Measurements from ENCODE around the gene ZKSCAN1.
"Not testable (repeated sequence)": the region's sequence is repeated elsewhere in the genome, so short reads cannot be mapped to it uniquely, and the experiment has no call there.

Gene ZKSCAN1

GRCh38 chr7:100015232-100016214 lies at the start of gene ZKSCAN1:
Gene ZKSCAN1 (plus strand): TSS chr7:100015596. CDS start chr7:100023507, 7,911 bp downstream.
- peak; percentile 69 for DNase-seq (ENCODE audit: low read depth, low spot score)

DNA sequence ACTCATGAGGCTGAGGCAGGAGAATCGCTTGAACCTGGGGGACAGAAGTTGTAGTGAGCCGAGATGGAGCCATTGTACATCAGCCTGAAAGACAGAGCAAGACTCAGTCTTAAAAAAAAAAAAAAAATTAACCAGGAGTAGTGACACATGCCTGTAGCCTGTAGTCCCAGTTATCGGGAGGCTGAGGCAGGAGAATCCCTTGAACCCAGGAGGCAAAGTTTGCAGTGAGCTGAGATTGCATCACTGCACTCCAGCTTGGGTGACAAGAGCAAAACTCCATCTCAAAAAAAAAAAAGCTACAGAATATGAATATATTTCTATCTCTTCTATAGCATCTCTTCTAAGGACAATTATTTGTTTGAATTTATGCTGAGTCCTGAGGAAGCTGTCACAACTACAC lies 46.1 kb upstream of the ZKSCAN1 start:
- no peak for DNase-seq (ENCODE audit: low read depth, low spot score)

- not testable (repeated sequence) for DNase-seq (ENCODE audit: low read depth, low spot score)
Measured at GRCh38 chr7:99969813-99970212, 45.6 kb upstream of the ZKSCAN1 start.

- DNase-seq (ENCODE audit: low read depth, low spot score): no peak
Measured at GRCh38 chr7:99971242-99971641, 44.2 kb upstream of the ZKSCAN1 start.

DNA sequence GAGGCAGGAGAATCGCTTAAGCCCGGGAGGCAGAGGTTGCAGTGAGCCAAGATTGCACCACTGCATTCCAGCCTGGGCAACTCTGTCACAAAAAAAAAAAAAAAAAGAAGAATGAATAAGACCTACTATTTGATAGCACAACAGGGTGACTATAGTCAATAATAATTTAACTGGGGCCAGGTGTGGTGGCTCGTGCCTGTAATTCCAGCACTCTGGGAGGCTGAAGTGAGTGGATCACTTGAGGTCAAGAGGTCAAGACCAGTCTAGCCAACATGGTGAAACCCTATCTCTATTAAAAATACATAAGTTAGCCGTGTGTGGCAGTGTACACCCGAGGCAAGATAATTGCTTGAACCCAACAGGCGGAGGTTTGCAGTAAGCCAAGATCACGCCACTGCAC lies 41.6 kb upstream of the ZKSCAN1 start:
- not testable (repeated sequence) for DNase-seq (ENCODE audit: low read depth, low spot score)

DNA sequence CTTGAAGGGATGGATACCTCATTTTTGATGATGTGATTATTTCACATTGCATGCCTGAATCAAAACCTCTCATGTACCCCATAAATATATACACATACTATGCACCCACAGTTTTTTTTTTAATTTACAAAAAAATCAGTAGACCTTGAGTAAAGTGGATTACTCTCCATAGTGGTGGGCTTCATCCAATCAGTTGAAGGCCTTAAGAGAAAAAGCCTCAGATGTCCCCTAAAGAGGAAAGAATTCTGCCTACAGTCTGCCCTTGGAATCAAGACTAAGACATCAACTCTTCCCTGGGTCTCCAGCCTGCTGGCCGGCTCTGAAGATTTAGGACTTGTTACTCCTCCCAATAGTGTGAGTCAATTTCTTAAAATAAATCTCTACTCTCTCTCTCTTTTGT lies 40.7 kb upstream of the ZKSCAN1 start:
- no peak for DNase-seq (ENCODE audit: low read depth, low spot score)

DNA sequence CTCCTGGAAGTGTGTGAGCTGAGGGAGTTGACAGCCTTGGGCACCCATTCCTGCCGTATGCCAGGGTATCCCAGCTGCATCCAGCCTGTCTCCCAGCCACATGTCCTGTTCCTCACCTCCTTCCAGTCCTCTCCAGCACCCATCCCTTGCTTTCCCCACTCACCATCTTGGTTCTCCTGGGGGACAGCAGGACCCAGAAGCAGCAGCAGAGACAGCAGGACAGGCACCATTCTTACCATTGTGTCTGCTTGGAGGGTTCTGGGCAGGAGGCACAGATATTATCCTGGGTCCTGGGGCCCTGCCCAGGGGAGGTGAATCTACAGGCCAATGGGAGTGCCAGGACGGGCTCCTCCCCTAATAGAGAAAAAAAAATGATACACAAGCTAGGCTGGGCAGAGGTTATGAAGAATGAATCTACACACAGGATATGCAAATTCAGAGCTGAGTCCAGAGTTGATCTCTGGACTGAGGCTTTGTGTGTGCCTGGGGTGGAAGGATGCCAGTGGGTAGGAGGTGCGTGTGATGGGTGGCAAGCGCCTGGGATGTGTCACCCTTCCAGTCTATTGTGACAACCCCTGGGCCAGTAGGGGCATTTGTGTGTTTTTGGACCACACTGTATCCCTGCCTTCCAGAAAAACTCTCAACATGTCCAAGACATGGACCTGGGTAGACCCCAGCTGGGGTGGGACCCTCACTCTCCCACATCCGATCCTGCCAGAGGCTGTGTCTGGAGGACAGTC lies 39.4 kb upstream of the ZKSCAN1 start, which contains the start of gene AZGP1:
TSS of gene AZGP1 (minus strand) at position 250 of the 740 bp plus-strand sequence. CDS start at position 239, 11 bp downstream.
- no peak for DNase-seq (ENCODE audit: low read depth, low spot score)

DNA sequence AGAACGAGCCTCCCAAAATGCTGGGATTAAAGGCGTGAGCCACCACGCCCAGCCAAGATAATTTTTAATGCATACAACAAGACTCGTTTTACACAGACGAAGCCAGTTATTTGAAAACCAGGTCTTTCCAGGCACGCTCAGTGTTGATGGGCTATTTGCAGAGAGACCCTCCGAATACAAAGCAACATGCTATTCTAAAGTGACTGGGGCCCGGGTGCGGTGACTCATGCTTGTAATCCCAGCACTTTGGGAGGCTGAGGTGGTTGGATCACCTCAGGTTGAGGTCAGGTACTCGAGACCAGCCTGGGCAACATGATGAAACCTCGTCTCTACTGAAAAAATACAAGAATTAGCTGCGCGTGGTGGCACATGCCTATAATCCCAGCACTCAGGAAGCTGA lies 38.8 kb upstream of the ZKSCAN1 start:
- no peak for DNase-seq (ENCODE audit: low read depth, low spot score)

- not testable (repeated sequence) for DNase-seq (ENCODE audit: low read depth, low spot score)
Measured at GRCh38 chr7:99979814-99980225, 35.6 kb upstream of the ZKSCAN1 start.

- DNase-seq (ENCODE audit: low read depth, low spot score): not testable (repeated sequence)
Measured at GRCh38 chr7:99980448-99980872, 34.9 kb upstream of the ZKSCAN1 start.

GRCh38 chr7:99981066-99981465 lies 34.3 kb upstream of the ZKSCAN1 start:
- not testable (repeated sequence) for DNase-seq (ENCODE audit: low read depth, low spot score)

DNA sequence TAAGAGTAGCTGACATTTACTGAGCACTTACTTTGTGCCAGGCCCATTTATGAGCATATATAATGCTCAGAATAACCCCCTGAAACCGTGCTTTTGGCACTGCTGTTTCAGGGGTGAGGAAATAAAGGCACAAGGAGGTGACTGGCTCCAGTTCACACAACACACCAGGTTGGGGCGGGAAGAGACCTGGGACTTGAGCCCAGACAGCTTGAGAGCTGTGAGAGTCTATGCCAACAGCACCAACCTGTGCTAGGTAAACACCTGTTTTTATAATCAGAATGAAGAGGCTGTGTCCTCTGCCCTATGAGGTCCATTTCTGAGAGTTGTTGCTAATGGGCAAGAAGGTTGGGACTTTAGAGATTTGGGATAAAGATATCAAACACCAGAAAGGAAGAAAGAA lies 30.8 kb upstream of the ZKSCAN1 start:
- no peak for DNase-seq (ENCODE audit: low read depth, low spot score)

GRCh38 chr7:99987306-99987705 lies 28.1 kb upstream of the ZKSCAN1 start:
- not testable (repeated sequence) for DNase-seq (ENCODE audit: low read depth, low spot score)

DNA sequence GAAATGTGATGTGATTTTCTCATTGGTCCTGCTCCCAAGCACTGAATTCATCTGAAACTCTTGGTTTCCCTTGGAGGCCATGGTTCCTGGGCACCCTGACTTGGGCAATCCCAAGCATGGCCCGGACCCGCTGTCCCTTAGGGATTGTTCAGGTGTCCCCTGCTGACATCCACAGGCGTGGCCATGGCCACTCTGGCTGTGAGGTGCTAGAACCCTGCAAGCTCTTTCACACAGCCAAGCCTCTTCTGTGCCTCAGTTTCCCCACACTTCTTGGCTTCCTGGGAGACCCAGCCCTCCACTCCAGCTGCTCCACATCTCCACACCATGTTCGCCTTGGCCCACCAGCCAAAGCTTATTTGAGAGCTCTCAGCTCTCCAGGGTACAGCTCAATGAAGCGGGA lies 27.6 kb upstream of the ZKSCAN1 start:
- no peak for DNase-seq (ENCODE audit: low read depth, low spot score)

- no peak for DNase-seq (ENCODE audit: low read depth, low spot score)
Measured at GRCh38 chr7:99990460-99990852, 24.9 kb upstream of the ZKSCAN1 start.

- DNase-seq (ENCODE audit: low read depth, low spot score): not testable (repeated sequence)
Measured at GRCh38 chr7:99991543-99991942, 23.9 kb upstream of the ZKSCAN1 start.

DNA sequence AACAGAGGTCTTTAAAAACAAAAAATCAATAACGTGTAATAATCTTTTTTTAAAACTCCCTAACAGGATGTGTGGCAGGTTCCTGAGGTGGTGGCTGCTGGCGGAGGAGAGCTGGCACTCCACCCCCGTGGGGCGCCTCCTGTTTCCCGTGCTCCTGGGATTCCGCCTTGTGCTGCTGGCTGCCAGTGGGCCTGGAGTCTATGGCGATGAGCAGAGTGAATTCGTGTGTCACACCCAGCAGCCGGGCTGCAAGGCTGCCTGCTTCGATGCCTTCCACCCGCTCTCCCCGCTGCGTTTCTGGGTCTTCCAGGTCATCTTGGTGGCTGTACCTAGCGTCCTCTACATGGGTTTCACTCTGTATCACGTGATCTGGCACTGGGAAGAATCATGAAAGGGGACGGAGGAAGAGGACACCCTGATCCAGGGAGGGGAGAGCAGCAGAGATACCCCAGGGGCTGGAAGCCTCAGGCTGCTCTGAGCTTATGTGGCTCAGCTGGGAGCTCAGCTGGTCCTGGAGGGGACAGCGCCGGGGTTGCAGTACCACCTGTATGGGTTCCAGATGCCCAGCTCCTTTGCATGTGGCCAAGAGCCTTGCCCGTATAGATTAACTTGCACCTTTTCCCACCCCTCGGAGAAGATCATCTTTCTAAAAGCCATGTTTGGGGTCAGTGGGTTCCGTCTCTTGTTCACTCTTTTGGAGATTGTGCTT lies 22.9 kb upstream of the ZKSCAN1 start:
- no peak for DNase-seq (ENCODE audit: low read depth, low spot score)

DNA sequence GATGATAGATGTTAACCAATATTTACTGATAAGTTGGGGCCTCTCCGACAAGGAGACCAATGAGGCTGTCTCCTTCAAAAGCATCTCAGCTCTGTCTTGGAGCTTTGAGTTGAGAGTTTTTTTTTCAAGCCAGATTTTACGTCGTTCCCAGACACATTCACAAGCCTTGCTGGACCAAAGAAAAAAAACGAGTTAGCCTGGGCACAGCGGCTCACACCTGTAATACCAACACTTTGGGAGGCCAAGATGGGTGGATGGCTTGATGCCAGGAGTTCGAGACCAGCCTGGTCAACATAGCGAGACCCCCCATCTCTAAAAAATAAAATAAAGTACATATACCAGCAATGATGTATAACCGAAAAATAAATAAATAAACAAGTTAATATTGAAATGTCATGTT lies 20.6 kb upstream of the ZKSCAN1 start:
- DNase-seq (ENCODE audit: low read depth, low spot score): no peak

- DNase-seq (ENCODE audit: low read depth, low spot score): no peak
Measured at GRCh38 chr7:99996755-99997544, 18.4 kb upstream of the ZKSCAN1 start.

- DNase-seq (ENCODE audit: low read depth, low spot score): peak; percentile 10
Measured at GRCh38 chr7:99997545-99998137, 17.8 kb upstream of the ZKSCAN1 start.

All from brain pericyte (primary cell).